ENCODE measurements around the gene GCC2.

Gene GCC2

GRCh38 chr2:108409768-108410167 lies 39.2 kb upstream of the GCC2 start:
- DNase-seq (ENCODE audit: extremely low read depth, low read depth), result no peak
- TF ChIP-seq CTCF (IDR thresholded peaks at IDR 0.05; ENCODE audit: low read depth, low read length), result no peak

GRCh38 chr2:108412995-108413710 lies 35.9 kb upstream of the GCC2 start:
- peak; percentile 38 for DNase-seq (ENCODE audit: extremely low read depth, low read depth)
- no peak for TF ChIP-seq CTCF (IDR thresholded peaks at IDR 0.05; ENCODE audit: low read depth, low read length)

GRCh38 chr2:108413711-108414095 lies 35.3 kb upstream of the GCC2 start:
- DNase-seq (ENCODE audit: extremely low read depth, low read depth), result no peak
- TF ChIP-seq CTCF (IDR thresholded peaks at IDR 0.05; ENCODE audit: low read depth, low read length), result no peak

GRCh38 chr2:108414256-108414876 lies 34.6 kb upstream of the GCC2 start:
- no peak for TF ChIP-seq CTCF (IDR thresholded peaks at IDR 0.05; ENCODE audit: low read depth, low read length)
- DNase-seq (ENCODE audit: extremely low read depth, low read depth), result no peak

GRCh38 chr2:108414945-108415344 lies 34.1 kb upstream of the GCC2 start:
- TF ChIP-seq CTCF (IDR thresholded peaks at IDR 0.05; ENCODE audit: low read depth, low read length), result no peak
- no peak for DNase-seq (ENCODE audit: extremely low read depth, low read depth)

- DNase-seq (ENCODE audit: extremely low read depth, low read depth), result no peak
These were observed 31.8 kb upstream of the GCC2 start for GRCh38 chr2:108417254-108417653.

More at GRCh38 chr2:108417254-108417653, 31.8 kb upstream of the GCC2 start:
- no peak for TF ChIP-seq CTCF (IDR thresholded peaks at IDR 0.05; ENCODE audit: low read depth, low read length)
